Nephron progenitor cell (in vitro differentiated cells): ENCODE results near the gene KRT1.

Experiments
- DNase-seq: peaks from one replicate; pipeline ENCODE4 v3.0.0; 2021
- H3K27ac Mint-ChIP-seq: 2 replicates; pipeline ENCODE4 v1.8.0; 2021; ENCODE audit warnings: mild to moderate bottlenecking, moderate library complexity, mixed read lengths
- H3K27me3 Mint-ChIP-seq: 2 replicates; pipeline ENCODE4 v1.8.0; 2021; ENCODE audit warnings: mild to moderate bottlenecking, low read depth, mixed read lengths; ENCODE audit not compliant: poor library complexity
- H3K36me3 Mint-ChIP-seq: 2 replicates; pipeline ENCODE4 v1.8.0; 2021; ENCODE audit warnings: low read depth, mixed read lengths
- H3K4me1 Mint-ChIP-seq: 2 replicates; pipeline ENCODE4 v1.8.0; 2021; ENCODE audit warnings: mixed read lengths
- H3K4me3 Mint-ChIP-seq: 2 replicates; pipeline ENCODE4 v1.8.0; 2021; ENCODE audit warnings: mild to moderate bottlenecking, moderate library complexity, mixed read lengths
- H3K9me3 Mint-ChIP-seq: 2 replicates; pipeline ENCODE4 v1.8.0; 2021; ENCODE audit warnings: mild to moderate bottlenecking, moderate library complexity, mixed read lengths
- TF ChIP-seq, protein P1 (sequence below): fragments of 200-600 bp; sonication (generic); IDR thresholded peaks from 2 replicates; pipeline ENCODE4 v1.5.0; 2021; ENCODE audit warnings: antibody characterized with exemption

Gene KRT1

GRCh38 chr12:52697058-52697582, 16.9 kb upstream of the KRT1 start:
- DNase-seq: no peak
- Mint-ChIP-seq H3K27ac (no peak overlapping the region), H3K9me3 (no peaks in the 10 kb centered on the region), H3K4me1 (peaks cover 22% of the 10 kb centered on the region), H3K4me3 (no peak overlapping the region), H3K36me3 (no peaks in the 10 kb centered on the region), H3K27me3 (peaks cover 28% of the 10 kb centered on the region)
- TF ChIP-seq, protein P1, sequence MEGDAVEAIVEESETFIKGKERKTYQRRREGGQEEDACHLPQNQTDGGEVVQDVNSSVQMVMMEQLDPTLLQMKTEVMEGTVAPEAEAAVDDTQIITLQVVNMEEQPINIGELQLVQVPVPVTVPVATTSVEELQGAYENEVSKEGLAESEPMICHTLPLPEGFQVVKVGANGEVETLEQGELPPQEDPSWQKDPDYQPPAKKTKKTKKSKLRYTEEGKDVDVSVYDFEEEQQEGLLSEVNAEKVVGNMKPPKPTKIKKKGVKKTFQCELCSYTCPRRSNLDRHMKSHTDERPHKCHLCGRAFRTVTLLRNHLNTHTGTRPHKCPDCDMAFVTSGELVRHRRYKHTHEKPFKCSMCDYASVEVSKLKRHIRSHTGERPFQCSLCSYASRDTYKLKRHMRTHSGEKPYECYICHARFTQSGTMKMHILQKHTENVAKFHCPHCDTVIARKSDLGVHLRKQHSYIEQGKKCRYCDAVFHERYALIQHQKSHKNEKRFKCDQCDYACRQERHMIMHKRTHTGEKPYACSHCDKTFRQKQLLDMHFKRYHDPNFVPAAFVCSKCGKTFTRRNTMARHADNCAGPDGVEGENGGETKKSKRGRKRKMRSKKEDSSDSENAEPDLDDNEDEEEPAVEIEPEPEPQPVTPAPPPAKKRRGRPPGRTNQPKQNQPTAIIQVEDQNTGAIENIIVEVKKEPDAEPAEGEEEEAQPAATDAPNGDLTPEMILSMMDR: no peak

GRCh38 chr12:52696588-52696987, 16.4 kb upstream of the KRT1 start:
- H3K27ac Mint-ChIP-seq: no peak overlapping the region
- peaks cover 23% of the 10 kb centered on the region for H3K4me1 Mint-ChIP-seq
- no peak overlapping the region for H3K4me3 Mint-ChIP-seq
- H3K36me3 Mint-ChIP-seq: no peaks in the 10 kb centered on the region
- TF ChIP-seq, protein P1: no peak
- H3K9me3 Mint-ChIP-seq: no peaks in the 10 kb centered on the region
- no peak for DNase-seq
- H3K27me3 Mint-ChIP-seq: peaks cover 31% of the 10 kb centered on the region

GRCh38 chr12:52695039-52695438, 14.8 kb upstream of the KRT1 start:
- Mint-ChIP-seq H3K9me3 (no peaks in the 10 kb centered on the region), H3K4me3 (no peak overlapping the region), H3K27ac (no peak overlapping the region), H3K4me1 (peaks cover 21% of the 10 kb centered on the region), H3K27me3 (peaks cover 41% of the 10 kb centered on the region), H3K36me3 (no peaks in the 10 kb centered on the region)
- TF ChIP-seq, protein P1: no peak
- no peak for DNase-seq

GRCh38 chr12:52694151-52694550, 13.9 kb upstream of the KRT1 start:
- Mint-ChIP-seq H3K4me1 (peaks cover 16% of the 10 kb centered on the region), H3K27ac (no peak overlapping the region), H3K4me3 (no peak overlapping the region), H3K9me3 (no peaks in the 10 kb centered on the region), H3K27me3 (peaks cover 50% of the 10 kb centered on the region), H3K36me3 (no peaks in the 10 kb centered on the region)
- TF ChIP-seq, protein P1: no peak
- no peak for DNase-seq

GRCh38 chr12:52693261-52693660, 13.1 kb upstream of the KRT1 start:
- Mint-ChIP-seq H3K4me3 (no peak overlapping the region), H3K27me3 (peaks cover 57% of the 10 kb centered on the region), H3K4me1 (peaks cover 12% of the 10 kb centered on the region), H3K36me3 (no peaks in the 10 kb centered on the region), H3K27ac (no peak overlapping the region), H3K9me3 (no peaks in the 10 kb centered on the region)
- DNase-seq: no peak
- TF ChIP-seq, protein P1: no peak

DNA sequence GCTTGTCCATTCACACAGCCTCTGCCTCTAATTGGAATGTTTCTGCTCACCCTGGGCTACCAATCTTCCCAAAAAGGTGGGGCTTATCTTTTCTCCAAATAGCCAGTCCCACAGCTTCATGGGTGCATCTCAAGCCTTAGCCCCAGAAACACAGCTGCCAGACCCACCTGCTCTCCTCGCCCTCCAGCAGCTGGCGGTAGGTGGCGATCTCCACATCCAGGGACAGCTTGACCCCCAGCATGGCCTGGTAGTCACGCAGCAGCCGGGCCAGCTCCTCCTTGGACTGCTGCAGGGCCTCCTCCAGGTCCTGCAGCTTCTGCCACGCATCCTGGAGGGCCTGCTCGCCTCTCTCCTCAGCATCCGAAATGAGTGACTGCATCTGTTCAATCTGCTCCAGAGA, 12.0 kb upstream of the KRT1 start:
- DNase-seq: peak; percentile 38
- H3K4me1 Mint-ChIP-seq: peaks cover 12% of the 10 kb centered on the region
- no peak overlapping the region for H3K27ac Mint-ChIP-seq
- H3K36me3 Mint-ChIP-seq: no peaks in the 10 kb centered on the region
- TF ChIP-seq, protein P1: peak; percentile 19
- peaks cover 59% of the 10 kb centered on the region for H3K27me3 Mint-ChIP-seq
- no peaks in the 10 kb centered on the region for H3K9me3 Mint-ChIP-seq
- H3K4me3 Mint-ChIP-seq: peak overlapping the region; percentile 13
